GM12873 (cell line): ENCODE results near the gene SSH3.
A peak's percentile ranks its signal among the peaks of the same experiment; 100 is the strongest.

Experiments used
- TF ChIP-seq, protein P1 (sequence below): IDR thresholded peaks from 2 replicates; pipeline ENCODE4 v1.5.1; 2012; ENCODE audit warnings: low read depth, mild to moderate bottlenecking, moderate library complexity, low read length, control low read depth; ENCODE audit not compliant: insufficient read depth; ENCODE audit errors: missing control alignments

Gene SSH3

DNA sequence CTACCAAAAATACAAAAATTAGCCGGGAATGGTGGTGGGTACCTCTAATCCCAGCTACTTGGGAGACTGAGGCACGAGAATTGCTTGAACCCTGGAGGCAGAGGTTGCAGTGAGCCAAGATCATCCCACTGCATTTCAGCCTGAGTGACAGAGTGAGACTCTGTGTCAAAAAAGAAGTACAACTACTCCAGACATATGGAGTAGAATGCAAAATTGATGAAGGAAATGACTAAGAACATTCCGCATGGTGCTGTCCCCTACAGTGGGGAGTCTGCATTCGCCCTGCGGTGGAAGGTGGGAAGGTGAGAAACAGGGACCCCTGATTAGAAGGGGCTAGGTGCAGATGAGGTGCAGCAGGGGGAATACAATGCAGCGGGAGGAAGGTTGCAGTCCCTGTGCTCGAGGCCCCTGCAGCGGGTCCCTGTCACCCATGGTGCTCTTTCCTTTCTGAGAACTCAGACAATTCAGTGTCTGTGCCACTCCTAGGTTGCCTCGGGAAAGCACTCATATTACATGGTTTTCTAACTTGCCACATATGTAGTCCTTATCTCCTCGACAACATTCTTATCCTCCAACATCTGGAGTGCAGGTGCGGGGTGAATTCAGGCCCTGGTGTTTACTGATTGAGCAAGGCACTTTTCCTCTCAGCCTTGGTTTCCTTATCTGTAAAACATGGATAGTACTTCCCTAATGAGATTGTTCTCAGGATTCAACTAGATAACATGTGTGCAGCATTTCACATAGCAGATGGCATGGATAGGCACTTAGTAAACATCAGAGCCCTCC, 44.8 kb downstream of the SSH3 start:
- TF ChIP-seq, protein P1, sequence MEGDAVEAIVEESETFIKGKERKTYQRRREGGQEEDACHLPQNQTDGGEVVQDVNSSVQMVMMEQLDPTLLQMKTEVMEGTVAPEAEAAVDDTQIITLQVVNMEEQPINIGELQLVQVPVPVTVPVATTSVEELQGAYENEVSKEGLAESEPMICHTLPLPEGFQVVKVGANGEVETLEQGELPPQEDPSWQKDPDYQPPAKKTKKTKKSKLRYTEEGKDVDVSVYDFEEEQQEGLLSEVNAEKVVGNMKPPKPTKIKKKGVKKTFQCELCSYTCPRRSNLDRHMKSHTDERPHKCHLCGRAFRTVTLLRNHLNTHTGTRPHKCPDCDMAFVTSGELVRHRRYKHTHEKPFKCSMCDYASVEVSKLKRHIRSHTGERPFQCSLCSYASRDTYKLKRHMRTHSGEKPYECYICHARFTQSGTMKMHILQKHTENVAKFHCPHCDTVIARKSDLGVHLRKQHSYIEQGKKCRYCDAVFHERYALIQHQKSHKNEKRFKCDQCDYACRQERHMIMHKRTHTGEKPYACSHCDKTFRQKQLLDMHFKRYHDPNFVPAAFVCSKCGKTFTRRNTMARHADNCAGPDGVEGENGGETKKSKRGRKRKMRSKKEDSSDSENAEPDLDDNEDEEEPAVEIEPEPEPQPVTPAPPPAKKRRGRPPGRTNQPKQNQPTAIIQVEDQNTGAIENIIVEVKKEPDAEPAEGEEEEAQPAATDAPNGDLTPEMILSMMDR = no peak

DNA sequence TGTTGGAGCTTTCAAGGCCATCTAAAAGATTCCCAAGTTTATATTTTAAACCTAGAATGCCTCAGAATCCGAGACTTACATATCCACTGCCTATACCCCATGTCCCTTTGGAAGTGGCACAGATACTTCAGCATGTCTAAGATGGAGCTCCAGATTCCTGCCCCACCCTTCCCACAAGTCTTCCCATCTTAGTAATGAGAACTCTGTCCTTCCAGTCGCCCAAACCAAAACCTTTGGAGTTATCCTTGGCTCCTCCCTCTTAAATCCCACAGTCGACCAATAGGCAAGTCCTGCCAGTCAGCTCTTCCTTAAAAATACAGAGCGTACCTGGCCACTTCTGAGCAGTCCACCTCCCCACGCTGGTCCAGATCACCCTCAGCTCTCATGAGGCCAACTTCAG, 45.7 kb downstream of the SSH3 start:
- TF ChIP-seq, protein P1 = no peak

DNA sequence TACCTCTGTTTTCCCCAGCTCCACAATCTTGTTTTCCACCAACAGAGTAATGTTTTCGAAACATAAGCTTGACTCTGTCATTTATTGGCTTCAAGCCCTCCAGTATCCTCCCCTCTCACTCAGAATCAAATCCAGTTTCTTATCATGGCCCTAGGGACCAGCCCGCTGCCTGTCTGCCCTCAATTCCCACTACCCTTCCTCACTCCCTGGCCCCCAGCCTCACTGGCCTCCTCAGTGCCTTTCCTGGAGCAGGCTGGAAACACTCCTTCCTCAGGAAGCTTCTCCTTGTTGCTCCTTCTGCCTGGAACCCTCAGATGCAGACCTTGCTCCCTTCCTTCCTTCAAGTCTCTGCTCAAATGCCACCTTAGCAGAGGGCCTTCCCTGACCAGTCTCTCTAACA, 46.1 kb downstream of the SSH3 start:
- TF ChIP-seq, protein P1 = no peak

GRCh38 chr11:67349928-67350465, 46.7 kb downstream of the SSH3 start:
- TF ChIP-seq, protein P1 = no peak

- TF ChIP-seq, protein P1 = peak; percentile 98
Measured at GRCh38 chr11:67351275-67352005, 48.1 kb downstream of the SSH3 start.

DNA sequence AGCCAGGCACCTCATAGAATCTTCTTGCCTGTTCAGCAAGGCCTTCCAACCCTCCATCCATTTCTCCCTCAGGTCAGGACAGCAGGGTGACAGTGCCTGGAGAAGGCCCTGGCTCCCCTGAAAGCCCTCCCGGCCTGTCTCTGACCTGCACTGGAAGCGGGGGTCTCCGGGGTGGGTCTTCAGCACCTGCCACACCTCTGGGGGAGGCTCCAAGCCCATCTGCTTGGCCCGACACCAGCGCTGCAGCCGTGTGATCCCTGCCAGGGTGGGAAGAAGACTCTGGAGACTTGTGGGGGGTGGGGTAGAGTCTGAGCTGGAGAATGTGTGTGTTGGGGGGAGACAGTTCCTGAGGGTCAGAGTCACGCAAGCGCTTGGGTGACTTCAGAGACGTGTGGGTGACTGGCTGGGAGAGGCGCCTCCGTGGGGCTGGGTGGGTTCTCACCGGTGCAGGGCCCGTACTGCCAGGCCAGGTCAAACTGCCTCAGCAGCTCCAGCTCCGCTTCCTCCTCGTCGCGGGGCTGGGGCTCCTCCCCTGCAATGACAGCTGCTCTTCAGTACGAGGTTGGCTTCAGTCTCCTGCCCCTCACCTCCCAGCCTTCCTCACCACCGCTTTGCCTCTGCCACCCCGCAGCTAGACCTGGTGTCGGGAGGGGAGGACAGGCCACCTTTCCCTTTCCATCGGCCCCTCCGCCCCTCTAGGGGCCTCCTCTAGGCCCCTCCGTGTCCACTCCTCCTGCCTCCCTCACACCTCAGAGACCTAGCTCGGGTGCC, 49.4 kb downstream of the SSH3 start:
- TF ChIP-seq, protein P1 = no peak

GRCh38 chr11:67353317-67354074, 50.2 kb downstream of the SSH3 start, which contains the start of gene POLD4:
TSS of gene POLD4 (minus strand) at chr11:67353546. CDS start at chr11:67353399, 147 bp downstream.
- TF ChIP-seq, protein P1 = no peak
